ENCODE data around the gene ZNF500. TPM values are rescaled to one million over a fixed set of nuclear protein-coding genes. Genes with fewer than 3 reads are reported as not detected.

The ZNF500 gene
- total RNA-seq, 3 donors from 2014 or later (not counting 1 experiment from before 2014, with no cell fraction given) = 11.4 to 20.3 (median 13.0) TPM

- no peak for TF ChIP-seq CTCF (IDR thresholded peaks at IDR 0.05)
- H3K4me3 Mint-ChIP-seq = no peak overlapping the region
- Histone ChIP-seq H3K36me3 (ENCODE audit: control insufficient read depth, insufficient read depth, low read length) (peaks cover 30% of the 10 kb centered on the region), H3K9me3 (ENCODE audit: control insufficient read depth, insufficient read depth, low read length) (no peaks in the 10 kb centered on the region), H3K4me1 (ENCODE audit: control insufficient read depth, insufficient read depth, low read length) (no peaks in the 10 kb centered on the region), H3K4me3 (ENCODE audit: low read length) (no peak overlapping the region), H3K27me3 (ENCODE audit: control insufficient read depth, insufficient read depth, low read length) (no peaks in the 10 kb centered on the region), H3K27ac (ENCODE audit: low read length) (no peak overlapping the region)
- no peak for ATAC-seq
- no peak overlapping the region for H3K27ac Mint-ChIP-seq
- DNase-seq = no peak
- H3K27me3 Mint-ChIP-seq (ENCODE audit: low read depth in 2 of 2) = no peaks in the 10 kb centered on the region
- 90% methylated on average over 9 of the region's 10 CpGs for WGBS (ENCODE audit: insufficient coverage)
- intact Hi-C loops (cut with micrococcal nuclease) = no loop called here
- peaks cover 10% of the 10 kb centered on the region in 2 donors for H3K4me1 Mint-ChIP-seq
- H3K36me3 Mint-ChIP-seq = no peaks in the 10 kb centered on the region
- H3K9me3 Mint-ChIP-seq = no peaks in the 10 kb centered on the region
Observed at GRCh38 chr16:4749700-4750257, 17.2 kb downstream of the ZNF500 start.

GRCh38 chr16:4748682-4749411 is 18.1 kb downstream of the ZNF500 start:
- Histone ChIP-seq H3K4me1 (ENCODE audit: control insufficient read depth, insufficient read depth, low read length) (no peaks in the 10 kb centered on the region), H3K4me3 (ENCODE audit: low read length) (no peak overlapping the region), H3K27ac (ENCODE audit: low read length) (no peak overlapping the region), H3K36me3 (ENCODE audit: control insufficient read depth, insufficient read depth, low read length) (peaks cover 28% of the 10 kb centered on the region), H3K27me3 (ENCODE audit: control insufficient read depth, insufficient read depth, low read length) (no peaks in the 10 kb centered on the region), H3K9me3 (ENCODE audit: control insufficient read depth, insufficient read depth, low read length) (no peaks in the 10 kb centered on the region)
- no peak for TF ChIP-seq CTCF (IDR thresholded peaks at IDR 0.05)
- intact Hi-C loops (cut with micrococcal nuclease) = no loop called here
- ATAC-seq (no peak), DNase-seq (no peak)
- Mint-ChIP-seq H3K27ac (peak overlapping the region in 1 of 2 donors; percentile 77), H3K36me3 (no peaks in the 10 kb centered on the region), H3K9me3 (no peaks in the 10 kb centered on the region), H3K4me1 (peaks cover 10% of the 10 kb centered on the region in 2 donors), H3K4me3 (no peak overlapping the region), H3K27me3 (ENCODE audit: low read depth in 2 of 2) (no peaks in the 10 kb centered on the region)
- 94% methylated on average over 16 of the region's 16 CpGs for WGBS (ENCODE audit: insufficient coverage)

GRCh38 chr16:4747906-4748681 is 18.9 kb downstream of the ZNF500 start:
- peaks cover 15% of the 10 kb centered on the region in 2 donors for H3K4me1 Mint-ChIP-seq
- H3K36me3 Mint-ChIP-seq = no peaks in the 10 kb centered on the region
- DNase-seq (no peak), ATAC-seq (peak in 1 of 3 donors; percentile 22)
- Histone ChIP-seq H3K27ac (ENCODE audit: low read length) (no peak overlapping the region), H3K4me1 (ENCODE audit: control insufficient read depth, insufficient read depth, low read length) (no peaks in the 10 kb centered on the region), H3K27me3 (ENCODE audit: control insufficient read depth, insufficient read depth, low read length) (no peaks in the 10 kb centered on the region), H3K9me3 (ENCODE audit: control insufficient read depth, insufficient read depth, low read length) (no peaks in the 10 kb centered on the region), H3K36me3 (ENCODE audit: control insufficient read depth, insufficient read depth, low read length) (peaks cover 24% of the 10 kb centered on the region), H3K4me3 (ENCODE audit: low read length) (no peak overlapping the region)
- no peaks in the 10 kb centered on the region for H3K9me3 Mint-ChIP-seq
- WGBS (ENCODE audit: insufficient coverage) = 64% methylated on average over 12 of the region's 14 CpGs
- peak overlapping the region; percentile 10 for H3K4me3 Mint-ChIP-seq
- no peaks in the 10 kb centered on the region for H3K27me3 Mint-ChIP-seq (ENCODE audit: low read depth in 2 of 2)
- no peak for TF ChIP-seq CTCF (IDR thresholded peaks at IDR 0.05)
- intact Hi-C loops (cut with micrococcal nuclease) = no loop called here
- H3K27ac Mint-ChIP-seq = peak overlapping the region; percentile 18 to 77

Measured in natural killer cell (primary cell).